Right ventricle myocardium inferior (tissue), 1 donor: ENCODE results near the gene UFSP1. TPM values are rescaled to one million over a fixed set of nuclear protein-coding genes. Genes with fewer than 3 reads are reported as not detected.
"Not testable (repeated sequence)": the region's sequence is repeated elsewhere in the genome, so short reads cannot be mapped to it uniquely, and the experiment has no call there.

Experiments used
- ATAC-seq: fragments of 200-7000 bp; cut with Tn5 transposase; one replicate; pipeline ENCODE4 v1.9.1; 2020; ENCODE audit warnings: mild to moderate bottlenecking, moderate library complexity
- DNase-seq: peaks from one replicate; pipeline ENCODE4 v3.0.0; 2021; ENCODE audit errors: missing footprints
- intact Hi-C: fragments of 100-400 bp; cut with DNase I; formaldehyde crosslinking; loops from one replicate; pipeline ENCODE4 v1.11.0; 2022
- long read RNA-seq: library from polyadenylated mRNA; unstranded; transcript quantifications from one replicate; pipeline ENCODE4 v2.0.0, GENCODE V29; 2021
- total RNA-seq: library from RNA; stranded (reverse); fragmentation: NEBNext Ultra II Directional; extraction: Animal tissue kit (Norgen Biotek cat#: 25700); gene quantifications from one replicate; pipeline ENCODE4 v1.2.1, GENCODE V29; 2021
- donor health status: DM: no; HTN: yes; CAD: no; lungs with severe emphysema.

Gene UFSP1
- total RNA-seq, result 1.9 TPM
- long read RNA-seq, partial matches to known transcripts, result 0 of 1 reads
- long read RNA-seq, other reads (novel, unspliced or antisense), result 0 of 1 reads

GRCh38 chr7:100888988-100889750, at the start of gene UFSP1:
Gene UFSP1, minus strand, starts transcription at chr7:100889715. Its CDS starts 444 bp downstream, at chr7:100889271.
- DNase-seq, result peak; percentile 74
- ATAC-seq, result peak; percentile 57
- intact Hi-C loops, result loop anchor here (2.0 kb wide), 1 partner anchor 14 kb away; the partner anchor contains the start of gene SRRT

GRCh38 chr7:100936167-100936566, 46.7 kb upstream of the UFSP1 start:
- DNase-seq, intact Hi-C loops, ATAC-seq: not testable (repeated sequence)

- DNase-seq, intact Hi-C loops: not testable (repeated sequence)
Measured at GRCh38 chr7:100935381-100935780, 45.9 kb upstream of the UFSP1 start.

GRCh38 chr7:100933734-100934133, 44.2 kb upstream of the UFSP1 start:
- ATAC-seq (no peak), DNase-seq (no peak)
- intact Hi-C loops, result no loop called here

More at GRCh38 chr7:100935381-100935780, 45.9 kb upstream of the UFSP1 start:
- not testable (repeated sequence) for ATAC-seq

GRCh38 chr7:100929808-100930174, 40.3 kb upstream of the UFSP1 start:
- DNase-seq (no peak), ATAC-seq (no peak)
- intact Hi-C loops, result no loop called here

GRCh38 chr7:100923616-100924015, 34.1 kb upstream of the UFSP1 start:
- ATAC-seq, intact Hi-C loops, DNase-seq: not testable (repeated sequence)

- no peak for ATAC-seq
- intact Hi-C loops, result no loop called here
- DNase-seq, result no peak
Measured at GRCh38 chr7:100921039-100921438, 31.5 kb upstream of the UFSP1 start.

- intact Hi-C loops, ATAC-seq, DNase-seq: not testable (repeated sequence)
Measured at GRCh38 chr7:100919779-100920437, 30.4 kb upstream of the UFSP1 start.

GRCh38 chr7:100919335-100919734, 29.8 kb upstream of the UFSP1 start:
- ATAC-seq, DNase-seq, intact Hi-C loops: not testable (repeated sequence)

- no peak for DNase-seq
- intact Hi-C loops, result no loop called here
- no peak for ATAC-seq
Measured at GRCh38 chr7:100914879-100915447, 25.4 kb upstream of the UFSP1 start.

GRCh38 chr7:100914208-100914878, 24.8 kb upstream of the UFSP1 start:
- ATAC-seq (no peak), DNase-seq (no peak)
- intact Hi-C loops, result no loop called here

GRCh38 chr7:100911484-100911883, 22.0 kb upstream of the UFSP1 start:
- DNase-seq, result no peak
- no peak for ATAC-seq
- intact Hi-C loops, result no loop called here

- DNase-seq, ATAC-seq, intact Hi-C loops: not testable (repeated sequence)
Measured at GRCh38 chr7:100910443-100910842, 20.9 kb upstream of the UFSP1 start.

GRCh38 chr7:100908512-100908911, 19.0 kb upstream of the UFSP1 start:
- intact Hi-C loops, result no loop called here
- DNase-seq (no peak), ATAC-seq (no peak)

GRCh38 chr7:100902638-100903037, 13.1 kb upstream of the UFSP1 start:
- ATAC-seq (no peak), DNase-seq (no peak)
- intact Hi-C loops, result no loop called here

GRCh38 chr7:100901921-100902332, 12.4 kb upstream of the UFSP1 start:
- DNase-seq (no peak), ATAC-seq (no peak)
- intact Hi-C loops, result no loop called here

- ATAC-seq (no peak), DNase-seq (no peak)
- intact Hi-C loops, result no loop called here
Measured at GRCh38 chr7:100900978-100901377, 11.5 kb upstream of the UFSP1 start.

GRCh38 chr7:100899432-100899831, 9.9 kb upstream of the UFSP1 start:
- intact Hi-C loops, result loop anchor here (5.0 kb wide), 1 partner anchor 178 kb away; no protein-coding TSS in a partner anchor
- DNase-seq (no peak), ATAC-seq (no peak)
